ENCODE data around the gene ABL1.

The ABL1 gene

DNA sequence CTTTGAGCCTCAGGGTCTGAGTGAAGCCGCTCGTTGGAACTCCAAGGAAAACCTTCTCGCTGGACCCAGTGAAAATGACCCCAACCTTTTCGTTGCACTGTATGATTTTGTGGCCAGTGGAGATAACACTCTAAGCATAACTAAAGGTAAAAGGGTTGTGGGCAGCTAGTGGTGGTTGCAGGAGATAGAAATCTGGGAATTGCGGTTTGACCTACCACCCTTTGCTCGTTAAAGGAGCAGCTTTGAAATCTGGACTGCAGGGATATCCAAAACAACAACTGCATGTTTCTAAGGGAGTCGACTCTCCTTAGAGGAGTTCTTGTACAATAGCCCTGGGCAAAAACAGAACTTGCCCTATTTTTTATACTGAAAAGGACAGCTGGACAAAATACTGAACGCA is 19.0 kb downstream of the ABL1 start:
- TF ChIP-seq, protein P1, sequence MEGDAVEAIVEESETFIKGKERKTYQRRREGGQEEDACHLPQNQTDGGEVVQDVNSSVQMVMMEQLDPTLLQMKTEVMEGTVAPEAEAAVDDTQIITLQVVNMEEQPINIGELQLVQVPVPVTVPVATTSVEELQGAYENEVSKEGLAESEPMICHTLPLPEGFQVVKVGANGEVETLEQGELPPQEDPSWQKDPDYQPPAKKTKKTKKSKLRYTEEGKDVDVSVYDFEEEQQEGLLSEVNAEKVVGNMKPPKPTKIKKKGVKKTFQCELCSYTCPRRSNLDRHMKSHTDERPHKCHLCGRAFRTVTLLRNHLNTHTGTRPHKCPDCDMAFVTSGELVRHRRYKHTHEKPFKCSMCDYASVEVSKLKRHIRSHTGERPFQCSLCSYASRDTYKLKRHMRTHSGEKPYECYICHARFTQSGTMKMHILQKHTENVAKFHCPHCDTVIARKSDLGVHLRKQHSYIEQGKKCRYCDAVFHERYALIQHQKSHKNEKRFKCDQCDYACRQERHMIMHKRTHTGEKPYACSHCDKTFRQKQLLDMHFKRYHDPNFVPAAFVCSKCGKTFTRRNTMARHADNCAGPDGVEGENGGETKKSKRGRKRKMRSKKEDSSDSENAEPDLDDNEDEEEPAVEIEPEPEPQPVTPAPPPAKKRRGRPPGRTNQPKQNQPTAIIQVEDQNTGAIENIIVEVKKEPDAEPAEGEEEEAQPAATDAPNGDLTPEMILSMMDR (IDR thresholded peaks at IDR 0.05; ENCODE audit: extremely low read depth, insufficient read depth, missing control alignments) = no peak
- in situ Hi-C loops (cut with MboI; ENCODE audit: low pct_unique_long_range_greater_than_20kb, low sequenced_read_pairs, unreplicated experiment) = loop anchor here (10.0 kb wide), 1 partner anchor 139 kb away; no protein-coding TSS in a partner anchor
- no peak for DNase-seq (ENCODE audit: low spot score)

DNA sequence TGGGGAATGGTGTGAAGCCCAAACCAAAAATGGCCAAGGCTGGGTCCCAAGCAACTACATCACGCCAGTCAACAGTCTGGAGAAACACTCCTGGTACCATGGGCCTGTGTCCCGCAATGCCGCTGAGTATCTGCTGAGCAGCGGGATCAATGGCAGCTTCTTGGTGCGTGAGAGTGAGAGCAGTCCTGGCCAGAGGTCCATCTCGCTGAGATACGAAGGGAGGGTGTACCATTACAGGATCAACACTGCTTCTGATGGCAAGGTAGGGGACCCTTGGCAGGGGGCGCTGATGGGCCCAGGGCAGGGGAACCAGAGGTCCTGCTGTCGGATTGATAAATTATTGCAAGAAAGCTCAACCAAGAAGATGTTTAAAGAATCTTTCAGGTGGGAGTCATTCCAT is 19.8 kb downstream of the ABL1 start:
- no peak for DNase-seq (ENCODE audit: low spot score)
- TF ChIP-seq, protein P1 (IDR thresholded peaks at IDR 0.05; ENCODE audit: extremely low read depth, insufficient read depth, missing control alignments) = no peak
- in situ Hi-C loops (cut with MboI; ENCODE audit: low pct_unique_long_range_greater_than_20kb, low sequenced_read_pairs, unreplicated experiment) = loop anchor here (10.0 kb wide), 1 partner anchor 140 kb away; no protein-coding TSS in a partner anchor

DNA sequence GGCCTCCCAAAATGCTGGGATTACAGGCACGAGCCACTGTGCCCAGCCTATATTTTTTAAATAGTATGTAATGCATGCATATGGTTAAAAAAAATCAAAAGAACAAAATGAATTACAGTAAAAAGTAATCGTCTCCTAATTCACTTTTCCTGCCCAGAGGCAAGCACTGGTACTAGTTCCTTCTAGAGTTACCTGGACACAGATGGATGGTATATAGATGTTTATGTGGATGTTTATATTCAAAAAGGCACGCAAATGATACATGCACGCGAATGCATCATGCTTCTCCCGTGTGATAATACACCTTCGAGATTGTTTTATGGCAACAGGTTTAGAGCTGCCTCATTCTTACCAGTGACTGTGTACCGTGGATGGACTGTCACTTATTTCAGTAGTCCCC is 21.4 kb downstream of the ABL1 start:
- in situ Hi-C loops (cut with MboI; ENCODE audit: low pct_unique_long_range_greater_than_20kb, low sequenced_read_pairs, unreplicated experiment) = loop anchor here (10.0 kb wide), 1 partner anchor 142 kb away; no protein-coding TSS in a partner anchor
- DNase-seq (ENCODE audit: low spot score) = no peak
- TF ChIP-seq, protein P1 (IDR thresholded peaks at IDR 0.05; ENCODE audit: extremely low read depth, insufficient read depth, missing control alignments) = no peak

DNA sequence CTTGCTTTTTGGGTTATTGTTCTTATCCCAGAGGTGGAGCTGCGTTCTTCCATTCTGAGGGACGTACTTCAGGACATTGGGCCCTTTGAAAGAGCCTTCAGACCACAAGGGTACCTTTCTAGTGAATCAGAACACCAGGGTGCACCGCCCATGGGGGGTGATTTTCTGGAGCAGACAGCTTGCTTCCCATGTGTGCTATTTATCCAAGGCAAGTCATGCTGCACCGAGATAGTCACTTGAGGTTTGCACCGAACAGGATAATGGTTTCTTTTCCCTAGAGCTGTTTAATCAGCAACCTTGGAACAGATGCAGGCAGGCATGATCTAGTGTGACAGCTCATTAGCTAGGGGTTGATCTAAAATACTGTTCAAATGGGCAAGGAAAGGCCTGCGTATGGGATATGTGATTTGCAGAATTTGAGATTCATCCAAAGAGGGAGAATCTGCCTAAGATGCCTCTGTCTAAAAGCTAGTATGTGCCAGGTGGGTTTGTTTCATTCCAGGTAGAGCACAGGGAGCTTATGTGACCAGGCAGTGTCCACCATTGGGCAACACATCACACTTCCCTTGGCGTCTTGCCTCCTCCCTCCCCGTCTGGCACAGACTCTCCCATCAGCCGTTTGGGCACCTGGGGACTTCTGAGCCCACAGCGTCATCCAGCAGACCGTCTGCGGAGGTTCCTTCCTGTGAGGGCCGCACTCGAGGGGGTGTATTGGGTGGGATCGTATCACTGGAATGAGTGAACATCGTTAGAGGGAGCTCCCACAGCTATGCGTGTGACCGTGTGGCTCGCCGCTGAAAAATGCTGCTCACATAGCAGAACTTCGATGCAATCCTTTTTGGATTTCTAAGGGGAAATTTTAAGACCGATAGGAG is 23.0 kb downstream of the ABL1 start:
- TF ChIP-seq, protein P1 (IDR thresholded peaks at IDR 0.05; ENCODE audit: extremely low read depth, insufficient read depth, missing control alignments) = no peak
- in situ Hi-C loops (cut with MboI; ENCODE audit: low pct_unique_long_range_greater_than_20kb, low sequenced_read_pairs, unreplicated experiment) = loop anchor here (10.0 kb wide), 1 partner anchor 143 kb away; no protein-coding TSS in a partner anchor
- DNase-seq (ENCODE audit: low spot score) = no peak

DNA sequence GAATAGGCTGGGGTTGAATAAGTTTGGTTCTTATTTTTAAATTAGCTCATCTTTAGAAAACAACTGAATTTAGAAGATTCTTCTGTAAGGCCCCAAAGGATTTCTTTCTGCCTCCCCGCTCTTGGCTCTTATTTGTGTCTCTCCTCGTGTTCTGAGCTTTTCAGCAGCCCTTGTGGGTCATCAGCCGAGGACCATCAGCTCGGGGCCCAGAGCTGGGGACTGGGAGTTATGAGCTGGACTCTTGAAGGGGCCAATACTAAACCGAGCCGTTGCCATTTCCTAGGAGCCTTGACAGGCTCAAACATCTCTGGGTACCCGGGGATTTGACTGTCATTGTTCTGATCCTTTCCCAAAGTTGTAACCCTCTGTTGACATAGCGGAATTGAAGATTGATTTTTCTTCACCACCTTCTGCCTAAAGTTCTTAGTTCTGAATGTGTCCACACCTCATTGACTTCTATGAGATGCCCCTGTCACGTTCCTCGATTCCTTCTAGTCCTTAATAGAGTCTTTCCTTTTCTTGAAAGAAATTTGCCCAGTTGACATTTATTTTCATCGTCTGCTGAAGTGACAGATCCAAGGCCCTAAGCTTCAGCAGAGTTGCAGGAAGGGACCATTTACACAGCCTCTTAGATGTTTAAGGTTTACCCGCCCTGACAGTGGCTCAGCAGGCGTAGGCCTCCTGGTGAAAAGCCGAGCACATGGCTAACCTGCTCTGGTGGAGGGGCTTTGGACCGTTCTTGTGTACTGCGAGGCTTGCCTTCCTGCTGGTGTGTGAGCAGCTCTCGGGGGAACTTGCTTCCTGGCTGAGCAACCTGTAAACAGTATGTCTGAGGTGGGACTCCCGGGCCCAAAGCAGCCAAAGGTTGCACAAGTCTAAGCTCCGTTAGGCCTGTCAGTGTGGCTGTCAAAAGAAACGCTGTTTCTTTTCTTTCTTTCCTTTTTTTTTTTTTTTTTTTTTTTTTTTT is 24.0 kb downstream of the ABL1 start:
- no peak for DNase-seq (ENCODE audit: low spot score)
- in situ Hi-C loops (cut with MboI; ENCODE audit: low pct_unique_long_range_greater_than_20kb, low sequenced_read_pairs, unreplicated experiment) = loop anchor here (10.0 kb wide), 1 partner anchor 144 kb away; no protein-coding TSS in a partner anchor
- TF ChIP-seq, protein P1 (IDR thresholded peaks at IDR 0.05; ENCODE audit: extremely low read depth, insufficient read depth, missing control alignments) = no peak

All from GM13977 (cell line).